ENCODE data around the gene SRRM3. TPM values are rescaled to one million over a fixed set of nuclear protein-coding genes. Genes with fewer than 3 reads are reported as not detected.

The SRRM3 gene
- total RNA-seq, 1 experiment from 2014 or later, result 1.7 TPM

DNA sequence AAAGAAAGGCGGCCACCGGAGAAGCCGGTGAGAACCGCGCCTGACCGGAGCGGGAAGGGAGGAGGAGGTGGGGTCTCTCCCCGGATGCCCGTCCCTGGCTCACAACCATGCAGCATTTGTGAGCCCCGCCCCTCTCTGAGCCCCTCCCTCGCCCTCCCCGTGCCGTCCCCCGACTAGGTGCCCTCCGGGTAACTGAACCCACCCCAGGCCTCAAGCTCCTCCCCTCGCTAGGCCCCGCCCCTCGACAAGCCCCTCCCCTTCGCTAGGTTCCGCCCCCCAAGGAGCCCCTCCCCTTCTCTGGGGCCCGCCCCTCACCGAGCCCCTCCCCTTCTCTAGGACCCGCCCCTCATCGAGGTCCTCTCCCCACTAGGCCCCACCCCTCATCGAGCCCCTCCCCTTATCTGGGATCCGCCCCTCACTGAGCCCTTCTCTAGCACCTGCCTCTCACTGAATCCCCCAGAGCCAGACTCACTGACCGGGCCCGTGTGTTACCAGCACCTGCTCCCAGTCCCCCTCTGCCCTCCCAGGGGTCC, 58.5 kb downstream of the SRRM3 start:
- H3K27ac Mint-ChIP-seq (ENCODE audit: unreplicated experiment), result no peak overlapping the region
- peak overlapping the region; percentile 14 for H3K4me3 Mint-ChIP-seq (ENCODE audit: unreplicated experiment)
- no peaks in the 10 kb centered on the region for H3K9me3 Mint-ChIP-seq (ENCODE audit: unreplicated experiment)
- H3K27me3 ChIP-seq (replicated peaks; ENCODE audit: control insufficient read depth, insufficient read depth, low read length), result no peaks in the 10 kb centered on the region
- ChIA-PET CTCF (interaction anchor here (0.7 to 1.0 kb wide), 4 partner anchors 40 to 852 kb away, joined by 3 to 6 read pairs (median 5); no protein-coding TSS in a partner anchor), POLR2A (interaction anchor here (0.6 kb wide), 1 partner anchor 382 kb away, joined by 3 read pairs; no protein-coding TSS in a partner anchor)
- no peak for TF ChIP-seq CTCF (IDR thresholded peaks at IDR 0.05; ENCODE audit: insufficient read depth in 1 of 2, low read depth in 1 of 2, low read length in 1 of 2, severe bottlenecking in 1 of 2, unreplicated experiment in 1 of 2)
- no peaks in the 10 kb centered on the region for H3K36me3 ChIP-seq (ENCODE audit: control insufficient read depth, insufficient read depth, low read length)
- H3K4me1 Mint-ChIP-seq (ENCODE audit: low read depth, unreplicated experiment), result no peaks in the 10 kb centered on the region
- no peaks in the 10 kb centered on the region for H3K27me3 Mint-ChIP-seq (ENCODE audit: insufficient read depth, unreplicated experiment)
- peak overlapping the region; percentile 5; the same call in 1 of the 2 replicates for H3K4me3 ChIP-seq (ENCODE audit: low read depth, low read length)
- peak; percentile 52 to 76 for DNase-seq
- H3K9me3 ChIP-seq, result no peaks in the 10 kb centered on the region
- H3K36me3 Mint-ChIP-seq (ENCODE audit: insufficient read depth, unreplicated experiment), result no peaks in the 10 kb centered on the region
- intact Hi-C loops (cut with micrococcal nuclease; ENCODE audit: unreplicated experiment), result loop anchor here (5.0 kb wide), 1 partner anchor 38 kb away; no protein-coding TSS in a partner anchor
- no TSS peak for BruUV-seq (replicated peaks)
- H3K4me1 ChIP-seq, result no peaks in the 10 kb centered on the region

DNA sequence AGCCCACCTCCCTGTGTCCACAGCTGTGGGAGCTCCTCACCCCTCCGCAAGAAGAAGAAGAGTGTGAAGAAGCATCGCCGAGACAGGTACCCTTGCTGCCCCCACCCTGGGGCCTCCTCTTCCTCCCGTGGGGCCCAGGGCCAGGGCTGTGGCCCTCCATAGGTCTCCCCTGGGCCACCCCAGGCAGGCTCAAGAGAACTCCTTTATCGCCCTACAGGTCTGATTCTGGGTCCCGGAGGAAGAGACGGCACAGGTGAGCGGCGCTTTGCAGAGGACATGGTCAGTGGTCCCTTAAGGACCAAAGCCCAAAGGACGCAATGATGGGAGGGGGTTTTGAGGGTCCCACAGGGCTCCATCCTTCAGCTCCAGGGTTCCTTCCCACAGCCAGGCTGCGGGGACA, 59.6 kb downstream of the SRRM3 start:
- intact Hi-C loops (cut with micrococcal nuclease; ENCODE audit: unreplicated experiment), result loop anchor here (5.0 kb wide), 1 partner anchor 39 kb away; no protein-coding TSS in a partner anchor
- no peak overlapping the region for H3K27ac Mint-ChIP-seq (ENCODE audit: unreplicated experiment)
- H3K27me3 Mint-ChIP-seq (ENCODE audit: insufficient read depth, unreplicated experiment), result no peaks in the 10 kb centered on the region
- ChIA-PET CTCF (interaction anchor here (1.0 to 2.5 kb wide), 2 partner anchors 57 to 83 kb away, joined by 3 to 24 read pairs; no protein-coding TSS in a partner anchor), POLR2A (no interaction called here)
- no peak for DNase-seq
- no peaks in the 10 kb centered on the region for H3K4me1 Mint-ChIP-seq (ENCODE audit: low read depth, unreplicated experiment)
- no peaks in the 10 kb centered on the region for H3K27me3 ChIP-seq (replicated peaks; ENCODE audit: control insufficient read depth, insufficient read depth, low read length)
- H3K4me3 Mint-ChIP-seq (ENCODE audit: unreplicated experiment), result no peak overlapping the region
- BruUV-seq (replicated peaks), result no TSS peak
- H3K36me3 ChIP-seq (ENCODE audit: control insufficient read depth, insufficient read depth, low read length), result no peaks in the 10 kb centered on the region
- no peaks in the 10 kb centered on the region for H3K9me3 Mint-ChIP-seq (ENCODE audit: unreplicated experiment)
- H3K4me3 ChIP-seq (ENCODE audit: low read depth, low read length), result no peak overlapping the region
- no peaks in the 10 kb centered on the region for H3K4me1 ChIP-seq
- H3K36me3 Mint-ChIP-seq (ENCODE audit: insufficient read depth, unreplicated experiment), result no peaks in the 10 kb centered on the region
- no peaks in the 10 kb centered on the region for H3K9me3 ChIP-seq
- TF ChIP-seq CTCF (IDR thresholded peaks at IDR 0.05; ENCODE audit: insufficient read depth in 1 of 2, low read depth in 1 of 2, low read length in 1 of 2, severe bottlenecking in 1 of 2, unreplicated experiment in 1 of 2), result no peak

DNA sequence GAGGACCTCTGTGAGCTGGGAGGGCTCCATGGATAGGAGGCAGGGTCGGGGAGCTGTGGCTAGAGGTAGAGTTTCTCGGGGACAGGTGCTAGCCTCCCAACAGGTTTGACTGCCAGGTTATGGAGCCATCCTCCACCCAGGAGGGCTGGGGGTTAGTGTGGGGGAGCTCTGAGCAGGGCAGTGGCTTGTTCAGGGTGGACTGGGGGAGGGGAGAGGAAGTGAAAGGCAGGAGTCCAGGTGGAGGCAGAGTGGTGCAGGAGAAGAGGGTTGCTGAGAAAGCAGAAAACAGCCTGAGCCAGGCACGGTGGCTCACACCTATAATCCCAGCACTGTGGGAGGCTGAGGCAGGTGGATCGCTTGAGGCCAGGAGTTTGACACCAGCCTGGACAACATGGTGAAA, 60.2 kb downstream of the SRRM3 start:
- H3K27ac Mint-ChIP-seq (ENCODE audit: unreplicated experiment), result no peak overlapping the region
- H3K27me3 ChIP-seq (replicated peaks; ENCODE audit: control insufficient read depth, insufficient read depth, low read length), result no peaks in the 10 kb centered on the region
- TF ChIP-seq CTCF (IDR thresholded peaks at IDR 0.05; ENCODE audit: insufficient read depth in 1 of 2, low read depth in 1 of 2, low read length in 1 of 2, severe bottlenecking in 1 of 2, unreplicated experiment in 1 of 2), result no peak
- H3K9me3 Mint-ChIP-seq (ENCODE audit: unreplicated experiment), result no peaks in the 10 kb centered on the region
- no peaks in the 10 kb centered on the region for H3K36me3 Mint-ChIP-seq (ENCODE audit: insufficient read depth, unreplicated experiment)
- H3K36me3 ChIP-seq (ENCODE audit: control insufficient read depth, insufficient read depth, low read length), result no peaks in the 10 kb centered on the region
- no peaks in the 10 kb centered on the region for H3K27me3 Mint-ChIP-seq (ENCODE audit: insufficient read depth, unreplicated experiment)
- no peak overlapping the region for H3K4me3 ChIP-seq (ENCODE audit: low read depth, low read length)
- no peaks in the 10 kb centered on the region for H3K9me3 ChIP-seq
- ChIA-PET POLR2A (interaction anchor here (1.5 kb wide), 1 partner anchor 214 kb away, joined by 5 read pairs; the partner anchor contains the start of genes MDH2 and STYXL1), CTCF (interaction anchor here (0.6 to 2.5 kb wide), 3 partner anchors 60 to 184 kb away, joined by 3 to 24 read pairs (median 5); partner anchors contain the start of gene SRRM3)
- DNase-seq, result no peak
- BruUV-seq (replicated peaks), result no TSS peak
- no peaks in the 10 kb centered on the region for H3K4me1 Mint-ChIP-seq (ENCODE audit: low read depth, unreplicated experiment)
- intact Hi-C loops (cut with micrococcal nuclease; ENCODE audit: unreplicated experiment), result loop anchor here (5.0 kb wide), 1 partner anchor 40 kb away; no protein-coding TSS in a partner anchor
- no peak overlapping the region for H3K4me3 Mint-ChIP-seq (ENCODE audit: unreplicated experiment)
- H3K4me1 ChIP-seq, result peaks cover 3% of the 10 kb centered on the region; the same call in 1 of the 2 replicates

All from Caco-2 (cell line).